GM18519 (cell line): ENCODE data around the gene MOB3A.

Experiments used
- ATAC-seq: cut with Tn5 transposase; IDR thresholded peaks from one replicate; pipeline ENCODE4 v1.9.1; 2021; ENCODE audit warnings: mild to moderate bottlenecking, moderate library complexity; ENCODE audit not compliant: unreplicated experiment, low FRiP score

MOB3A gene

DNA sequence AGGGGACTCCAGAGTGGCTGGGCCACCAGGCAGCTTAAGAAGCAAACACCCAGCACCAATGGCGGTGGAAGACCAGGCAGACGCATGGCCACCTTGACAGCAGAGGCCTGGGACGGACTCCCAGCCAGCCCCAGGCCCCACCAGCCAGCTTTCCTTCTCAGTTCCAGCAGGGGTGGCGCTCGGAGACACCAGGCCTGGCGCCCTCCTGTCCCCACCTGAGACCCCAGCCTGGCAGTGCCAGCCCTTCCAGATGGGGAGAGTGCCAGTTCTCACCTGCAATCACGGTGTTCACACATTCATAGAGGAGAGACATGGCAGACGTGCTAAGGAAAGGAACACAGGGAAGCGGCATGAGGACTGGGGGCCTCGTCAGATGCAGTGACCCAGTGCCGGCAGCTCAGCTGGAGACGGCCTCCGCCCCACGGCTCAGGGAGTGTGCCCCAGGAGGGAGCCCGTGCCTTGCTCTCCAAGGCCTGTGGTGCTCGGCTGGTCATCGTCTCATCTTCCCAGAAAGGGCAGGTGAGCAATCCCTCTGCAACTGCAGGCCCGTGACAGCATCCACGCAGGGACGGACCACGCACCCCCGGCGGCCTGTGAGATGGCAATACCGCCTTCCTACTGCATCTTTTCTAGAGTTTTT is 30.9 kb upstream of the MOB3A start:
- no peak for ATAC-seq

DNA sequence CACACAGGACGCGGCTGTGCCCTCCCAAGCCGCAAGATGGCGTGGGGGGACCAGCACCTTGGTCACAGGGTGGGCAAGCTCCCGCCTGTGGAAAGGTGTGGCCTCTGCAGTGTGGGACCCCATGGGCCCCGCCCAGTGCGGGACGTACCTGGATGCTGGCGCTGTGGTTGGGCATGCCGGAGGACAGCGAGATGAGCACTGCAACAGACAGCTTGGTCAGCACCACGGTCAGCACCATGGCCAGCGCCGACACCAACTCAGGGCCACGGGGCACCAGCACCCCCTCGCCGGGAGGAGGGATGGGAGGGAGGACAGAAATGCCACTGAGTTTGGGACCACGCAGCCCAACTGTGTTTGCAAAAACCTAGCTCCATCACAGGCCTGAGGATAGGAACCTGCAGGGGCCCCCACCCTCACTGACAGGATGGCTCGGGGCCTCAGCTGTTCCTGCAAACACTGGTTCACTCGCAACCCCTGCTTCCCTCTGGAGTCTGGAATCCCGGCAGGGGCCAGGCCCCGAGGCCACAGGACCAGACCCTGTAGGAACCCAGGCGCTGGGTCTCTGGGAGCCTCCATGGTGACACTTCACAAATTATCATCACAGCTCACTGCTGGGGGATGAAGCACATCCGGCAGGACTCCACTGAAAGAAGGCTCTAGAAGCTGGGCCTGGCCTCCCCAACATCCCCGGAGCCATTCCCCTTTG is 27.7 kb upstream of the MOB3A start:
- ATAC-seq, result no peak

DNA sequence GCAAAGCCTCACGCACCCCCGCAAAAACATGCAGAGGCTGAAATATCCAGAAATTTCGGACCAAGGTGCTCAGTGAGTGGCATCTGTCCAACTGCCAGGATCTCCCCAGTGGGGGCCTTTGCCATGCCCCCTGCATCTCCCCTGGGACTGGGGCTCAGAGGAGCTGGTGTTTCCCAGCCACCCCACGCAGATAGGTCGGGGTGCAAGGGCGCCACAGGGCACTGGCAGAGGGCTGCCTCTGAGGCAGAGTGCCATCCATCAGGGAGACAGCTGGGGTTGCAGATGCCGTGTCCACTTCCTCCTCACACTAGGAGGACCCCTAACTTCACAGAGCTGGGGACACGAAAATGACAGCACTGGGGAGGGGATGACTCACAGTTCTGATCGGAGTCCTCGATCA is 26.9 kb upstream of the MOB3A start:
- ATAC-seq, result no peak

DNA sequence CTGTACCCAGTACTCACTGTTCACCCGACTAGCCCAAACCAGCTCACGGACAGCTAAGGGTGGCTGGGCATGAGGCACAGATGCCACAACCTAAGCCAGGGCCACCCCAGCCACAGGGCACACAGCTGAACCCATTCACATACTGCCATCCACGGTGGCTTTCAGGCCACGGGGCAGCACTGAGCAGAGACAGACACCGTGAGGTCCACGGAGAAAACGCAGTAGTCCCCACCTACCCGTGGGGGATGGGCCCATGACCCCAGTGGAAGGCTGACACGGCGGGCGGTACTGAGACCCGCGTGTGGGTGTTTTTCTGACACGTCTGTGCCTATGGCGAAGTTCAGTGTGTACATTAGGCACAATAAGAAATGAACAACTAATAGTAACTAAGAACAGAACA is 26.1 kb upstream of the MOB3A start:
- no peak for ATAC-seq

DNA sequence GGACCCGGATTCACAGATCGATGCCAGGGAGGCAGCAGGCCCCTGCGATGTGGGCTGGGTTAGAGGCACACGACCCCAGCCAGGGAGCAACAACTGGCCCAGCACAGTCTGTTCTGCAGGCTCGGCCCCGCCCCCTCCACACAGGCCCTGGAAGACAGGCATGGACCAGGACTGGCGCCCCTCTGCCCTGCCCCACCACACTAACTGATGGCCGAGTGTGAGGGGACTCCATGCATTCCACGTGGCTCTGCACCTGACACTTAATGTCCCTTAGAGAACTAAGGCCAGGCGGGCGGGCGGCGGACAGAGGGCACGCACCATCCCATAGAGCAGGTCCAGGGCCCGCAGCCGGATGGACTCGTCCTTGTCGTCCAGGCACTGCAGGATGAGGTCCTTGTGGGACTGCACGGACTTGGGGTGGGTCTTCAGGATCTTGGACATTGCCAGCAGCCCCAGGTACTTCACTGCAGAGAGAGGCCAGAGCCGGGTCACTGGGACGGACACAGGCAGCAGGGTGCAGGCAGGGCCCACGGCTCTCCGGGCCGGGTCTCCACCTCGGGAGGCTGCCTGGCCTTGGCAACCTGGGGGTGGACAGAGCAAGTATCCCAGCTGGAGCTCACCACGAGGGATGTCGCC is 25.4 kb upstream of the MOB3A start:
- no peak for ATAC-seq

DNA sequence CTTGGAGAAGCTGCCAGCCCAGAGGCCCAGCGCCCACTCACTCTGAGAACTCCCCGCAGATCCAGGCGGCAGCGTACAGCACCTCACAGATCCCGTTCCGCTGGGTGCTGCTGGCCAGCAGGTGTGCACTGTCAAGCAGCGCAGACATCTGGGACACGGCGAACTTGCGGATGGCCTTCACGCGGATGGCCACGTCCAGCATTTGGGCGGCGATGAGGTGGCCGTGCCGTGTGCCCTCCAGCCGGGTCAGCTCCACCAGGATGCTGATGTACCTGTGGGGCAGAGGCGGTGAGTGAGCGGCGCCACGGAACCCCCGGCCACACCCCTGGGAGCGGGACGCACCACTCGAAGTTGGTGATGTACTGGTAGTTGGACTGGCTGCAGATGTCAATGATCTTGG is 24.7 kb upstream of the MOB3A start:
- no peak for ATAC-seq

DNA sequence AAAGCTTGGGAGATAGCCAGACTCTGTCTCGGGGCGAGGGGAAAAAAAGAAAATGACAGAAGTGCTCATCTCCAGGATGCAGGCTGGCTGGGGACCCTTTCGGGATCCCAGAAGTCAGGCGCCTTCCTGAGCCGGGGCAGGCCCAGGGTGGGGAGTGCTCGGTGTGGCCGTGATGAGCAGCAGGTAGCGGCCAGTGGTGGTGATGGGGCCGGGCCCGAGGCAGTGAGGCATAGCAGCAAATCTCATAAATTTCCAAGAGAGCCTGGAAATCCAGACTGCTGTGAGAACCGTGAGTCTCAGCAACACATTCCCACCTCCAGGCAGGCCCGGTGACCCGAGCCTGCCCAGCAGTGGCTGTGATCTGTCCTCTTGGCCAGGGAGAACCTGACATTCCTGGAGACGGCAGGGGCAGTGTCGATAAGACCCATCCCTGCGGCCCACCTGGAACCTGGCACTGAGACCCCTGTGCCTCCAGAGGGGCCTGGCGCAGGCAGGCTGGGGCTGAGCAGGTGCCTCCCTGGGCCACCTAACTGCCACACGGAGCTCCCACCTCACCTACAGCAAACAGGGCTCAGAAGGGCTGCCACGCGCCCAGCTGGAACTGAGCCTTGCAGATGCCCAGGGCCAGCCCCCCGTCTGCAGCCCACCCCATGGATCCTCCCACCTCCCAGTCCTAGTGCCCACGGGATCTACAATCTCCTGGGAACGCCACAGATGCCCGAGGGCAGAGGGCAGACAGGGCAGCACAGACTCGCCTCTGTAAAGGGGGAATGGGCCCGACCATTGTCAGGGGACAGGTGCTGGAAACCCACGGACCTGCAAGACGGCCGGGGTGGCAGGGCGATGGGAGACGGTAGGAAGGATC is 24.0 kb upstream of the MOB3A start:
- ATAC-seq, result no peak

DNA sequence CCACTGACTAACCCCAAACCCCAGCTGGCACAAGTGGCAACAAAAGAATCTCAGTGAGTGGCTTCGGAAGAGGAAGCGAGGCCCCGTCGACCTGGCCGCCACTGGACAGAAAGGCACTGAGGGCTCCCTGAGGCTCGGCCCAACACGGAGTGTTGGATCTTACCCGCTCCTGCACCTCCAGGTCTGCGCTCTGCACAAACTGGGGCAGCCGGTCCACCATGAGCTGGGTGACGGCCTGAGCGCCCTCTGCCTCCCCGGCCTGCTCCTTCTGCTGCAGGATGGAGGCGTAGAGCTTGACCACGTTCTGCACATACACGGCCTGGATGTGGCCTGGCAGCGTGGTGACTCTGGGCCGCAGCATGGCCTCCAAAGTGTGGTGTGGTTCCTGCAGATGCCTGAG is 22.3 kb upstream of the MOB3A start:
- ATAC-seq, result no peak

DNA sequence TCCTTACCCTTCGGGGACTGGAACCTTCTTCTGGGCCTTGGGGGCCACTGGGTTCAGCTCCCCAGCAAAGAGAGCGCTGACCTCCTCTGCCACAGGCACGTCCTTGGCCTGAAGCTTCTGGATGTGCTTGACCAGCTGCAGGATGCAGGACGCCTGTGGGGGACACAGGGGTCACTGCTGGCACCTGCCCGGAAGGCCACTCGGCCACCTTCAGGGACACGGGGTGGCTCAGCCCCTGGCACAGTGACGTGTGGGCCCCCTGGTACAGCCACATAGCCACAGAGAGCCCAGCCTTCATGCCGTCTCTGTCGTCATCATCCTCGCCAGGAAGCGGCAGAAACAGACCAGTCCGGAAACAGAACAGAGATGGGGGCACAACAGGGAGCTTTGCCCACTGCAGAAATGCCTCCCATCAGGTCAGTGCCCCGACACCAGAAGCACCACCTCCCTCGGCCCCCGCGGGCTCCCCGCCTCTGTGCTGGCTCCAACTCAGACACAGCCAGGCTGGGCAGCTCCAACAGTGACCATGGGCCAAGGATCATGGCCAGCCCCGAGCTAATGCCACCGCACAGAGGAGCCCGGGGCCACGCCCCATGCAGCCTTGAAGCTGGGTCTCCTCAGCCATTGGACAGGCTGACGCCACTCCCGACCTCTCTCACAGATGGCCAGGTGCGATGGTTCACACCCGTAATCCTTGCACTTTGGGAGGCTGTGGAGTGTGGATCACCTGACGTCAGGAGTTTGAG is 21.3 kb upstream of the MOB3A start:
- ATAC-seq, result no peak

DNA sequence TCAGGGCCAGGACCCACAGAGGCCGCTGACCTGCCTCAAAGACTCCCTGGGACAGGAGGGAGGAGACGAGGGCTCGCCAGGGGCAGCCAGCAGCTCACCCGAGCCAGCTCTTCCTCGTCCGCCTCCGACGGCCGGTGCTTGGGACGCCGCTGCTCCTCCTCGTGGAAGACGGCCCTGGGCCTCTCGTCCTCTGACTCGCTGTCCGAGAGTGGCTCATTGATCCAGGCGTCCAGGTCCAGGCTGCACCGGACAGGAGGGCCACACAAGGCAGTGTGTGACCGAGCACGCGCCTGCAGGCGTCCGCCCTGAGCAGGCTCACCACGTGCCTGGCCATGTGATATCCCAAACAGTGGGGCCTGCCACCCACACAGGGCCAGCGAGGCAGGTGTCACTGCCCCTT is 20.4 kb upstream of the MOB3A start:
- no peak for ATAC-seq

DNA sequence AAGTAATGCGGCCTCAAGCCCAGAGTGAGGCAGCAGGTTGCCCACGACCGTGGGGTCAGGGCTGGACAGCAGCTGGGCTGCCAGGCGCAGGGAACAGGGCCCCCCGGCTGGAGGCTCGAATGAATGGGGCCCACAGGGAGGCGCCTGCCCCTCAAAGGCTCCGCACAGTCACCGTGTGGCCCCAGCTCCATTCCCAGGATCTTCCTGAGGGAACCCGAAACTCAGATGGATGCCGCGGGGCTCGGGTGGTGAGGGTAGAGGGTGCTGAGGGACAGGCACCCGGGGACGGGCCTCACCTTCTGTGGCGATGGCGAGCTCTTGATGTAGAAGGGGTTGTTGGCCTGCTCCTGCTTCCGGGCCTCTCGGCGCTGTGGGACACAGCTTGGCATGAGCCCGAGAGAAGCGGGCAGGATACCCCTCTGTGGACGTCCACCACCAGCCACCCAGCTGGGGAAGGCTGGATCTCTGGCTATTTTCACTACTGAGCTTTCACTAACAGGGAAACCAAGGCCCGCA is 19.8 kb upstream of the MOB3A start:
- ATAC-seq, result no peak

DNA sequence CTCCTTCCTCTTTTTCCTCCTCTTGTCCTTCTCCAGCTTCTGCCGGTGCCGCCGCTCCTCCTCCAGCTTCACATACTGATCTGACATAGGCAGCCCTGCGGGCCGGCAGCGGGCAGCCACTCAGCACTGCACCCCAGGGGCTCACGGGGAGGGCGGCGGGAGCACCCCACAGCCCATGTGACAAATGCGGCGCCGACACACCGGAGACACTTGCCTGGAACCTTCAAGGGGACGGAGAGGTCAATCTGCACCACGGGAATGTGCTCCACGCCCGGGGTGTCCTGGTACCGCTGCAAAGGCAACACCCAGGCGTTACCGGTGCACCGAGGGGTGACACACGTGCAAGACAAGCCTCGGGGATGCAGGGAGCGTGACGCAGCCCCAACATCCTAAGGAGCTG is 19.2 kb upstream of the MOB3A start:
- no peak for ATAC-seq

DNA sequence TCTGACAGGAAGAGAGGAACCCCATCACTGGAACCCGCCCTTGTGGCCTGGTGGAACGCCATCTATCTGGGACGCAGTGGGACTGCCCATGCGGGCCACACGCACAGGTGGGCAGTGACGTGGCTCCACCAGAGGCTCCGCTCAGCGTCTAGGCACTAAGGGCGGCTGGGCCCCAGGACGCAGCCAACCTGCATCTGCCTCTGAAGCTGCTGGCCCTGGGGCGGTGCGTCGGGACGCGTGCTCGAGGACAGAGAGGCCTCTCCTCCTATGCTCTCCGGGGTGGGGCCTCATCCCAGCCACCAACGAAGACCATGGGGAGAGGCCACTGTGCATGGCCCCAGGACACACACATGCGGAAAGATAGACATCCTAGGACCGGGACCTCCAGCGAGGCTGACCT is 18.7 kb upstream of the MOB3A start:
- ATAC-seq, result no peak

DNA sequence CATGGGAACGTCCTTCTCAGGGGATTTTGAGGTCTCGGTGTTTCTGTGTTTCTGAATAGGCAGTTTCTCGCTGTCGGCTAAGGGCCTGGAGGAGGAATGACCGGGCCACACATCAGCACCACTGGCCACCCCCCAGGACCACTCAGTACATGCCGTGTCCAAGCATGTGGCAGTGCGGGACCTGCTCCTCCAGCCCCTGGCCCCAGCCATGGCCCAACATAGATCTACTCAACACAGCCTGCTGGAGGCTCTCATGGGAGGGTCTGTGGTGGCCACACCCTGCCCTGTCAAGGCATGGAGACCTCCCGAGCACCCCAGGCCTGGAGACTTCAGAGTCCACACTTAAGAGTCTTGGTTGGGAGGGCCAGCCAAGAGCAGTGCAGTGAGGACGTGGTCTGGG is 18.1 kb upstream of the MOB3A start:
- ATAC-seq, result no peak

DNA sequence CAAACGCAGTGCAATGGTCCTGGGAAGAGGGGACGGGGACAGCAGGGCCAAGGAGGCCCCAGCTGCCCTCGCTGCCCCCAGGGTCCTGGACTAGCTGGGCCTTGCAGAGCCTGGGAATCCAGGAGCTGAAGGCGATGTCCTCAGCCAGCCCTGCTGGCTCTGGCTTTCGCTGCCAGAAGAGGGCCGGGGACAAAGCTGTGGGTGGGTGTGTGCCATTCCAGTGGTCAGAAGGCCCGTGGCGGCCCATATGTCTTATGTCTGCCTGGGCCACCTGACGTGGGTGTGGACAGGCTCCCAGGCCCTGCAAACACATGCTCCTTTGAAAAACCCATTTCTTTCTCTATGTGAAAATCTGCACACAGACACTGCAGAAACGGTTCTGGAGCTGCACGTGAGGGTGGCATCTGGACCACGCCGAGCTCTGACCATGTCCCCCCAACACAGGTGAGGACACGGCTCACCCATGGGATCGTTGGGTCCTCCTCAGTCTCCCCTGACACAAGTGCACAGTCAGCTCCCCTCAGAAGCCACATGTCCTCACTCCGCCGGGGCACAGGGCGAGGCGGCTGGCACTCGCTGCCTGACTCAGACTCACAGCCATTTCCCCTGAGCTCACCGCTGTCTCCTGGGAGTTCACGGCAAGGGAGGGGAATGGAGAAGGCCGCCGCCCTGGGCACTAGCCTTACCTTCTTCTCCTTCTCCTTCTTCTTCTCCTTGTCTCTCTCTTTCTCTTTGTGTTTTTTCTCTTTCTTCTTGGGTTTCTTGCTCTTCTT is 17.5 kb upstream of the MOB3A start:
- ATAC-seq, result no peak

DNA sequence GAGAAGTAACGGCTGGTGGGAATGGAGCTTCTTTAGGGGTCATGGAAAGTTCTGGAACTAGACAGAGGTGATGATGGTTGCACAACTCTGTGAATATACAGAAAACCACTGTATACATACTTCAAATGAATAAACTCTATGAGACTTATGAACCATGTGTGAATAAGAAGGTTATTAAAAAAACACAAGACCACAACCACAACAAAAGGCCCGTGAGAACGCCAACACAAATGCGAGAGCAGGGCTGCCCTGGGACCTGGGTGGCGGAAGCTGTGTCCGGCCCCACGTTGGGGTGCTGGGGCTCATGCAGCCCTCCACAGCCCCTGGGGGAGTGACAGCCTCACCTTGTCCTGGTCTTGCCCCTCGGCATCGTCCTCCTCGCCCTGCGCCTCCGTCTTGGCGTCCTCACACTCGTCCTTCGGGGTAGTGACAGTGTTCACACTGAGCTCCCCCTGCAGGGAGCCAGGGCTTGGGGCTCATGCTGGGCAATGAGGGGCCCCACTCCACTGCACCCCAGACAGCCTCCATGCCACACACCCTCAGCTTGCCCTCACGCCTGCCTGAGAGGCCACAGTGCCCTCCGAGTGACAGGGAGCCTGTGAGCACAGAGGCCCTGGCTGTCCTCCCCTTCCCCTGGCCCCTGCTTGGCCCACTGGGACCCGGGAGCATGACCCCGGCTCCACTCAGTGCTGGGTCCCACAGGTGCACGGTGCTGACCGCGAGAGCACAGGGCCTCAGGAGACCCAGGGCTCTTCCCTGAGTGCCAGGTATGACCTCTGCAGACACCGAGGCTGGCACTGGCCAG is 16.6 kb upstream of the MOB3A start:
- no peak for ATAC-seq

DNA sequence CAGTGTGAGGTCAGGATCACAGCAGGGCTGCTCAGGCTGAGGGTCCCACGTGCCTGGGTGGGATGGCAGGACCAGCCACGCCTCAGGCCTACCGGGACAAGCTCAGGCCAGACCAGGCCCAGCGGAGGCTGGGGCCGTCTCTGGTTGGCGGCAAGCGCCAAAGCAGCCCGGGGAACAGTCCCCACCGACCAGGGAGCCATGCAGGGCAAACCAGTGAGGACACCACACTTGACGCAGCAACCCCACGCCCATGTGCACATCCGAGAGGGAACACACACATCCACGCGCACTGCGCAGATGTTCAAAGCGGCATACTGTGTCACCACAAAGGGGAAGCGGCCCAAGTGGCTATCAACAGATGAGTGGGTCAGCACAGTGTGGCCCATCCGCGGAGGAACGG is 15.8 kb upstream of the MOB3A start:
- no peak for ATAC-seq

DNA sequence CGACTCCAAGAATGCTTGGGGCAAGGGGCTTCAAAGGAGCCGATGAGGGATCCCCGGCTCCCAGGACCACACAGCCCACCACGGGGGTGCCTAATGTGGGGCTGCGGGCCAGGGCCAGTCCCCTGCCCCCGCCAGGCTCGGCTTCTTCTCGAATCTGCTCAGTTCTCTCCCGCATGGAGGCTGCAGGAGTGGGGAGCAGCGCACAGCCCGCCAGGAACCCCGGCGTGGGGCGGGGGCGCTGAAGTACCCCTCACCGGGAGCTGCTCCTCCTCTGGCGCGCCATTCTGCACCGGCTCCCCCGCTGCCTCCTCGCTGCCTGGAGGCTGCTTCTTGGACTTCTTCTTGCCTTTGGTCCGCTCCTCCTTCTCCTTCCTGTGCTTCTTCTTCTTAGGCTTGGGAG is 15.3 kb upstream of the MOB3A start:
- no peak for ATAC-seq

DNA sequence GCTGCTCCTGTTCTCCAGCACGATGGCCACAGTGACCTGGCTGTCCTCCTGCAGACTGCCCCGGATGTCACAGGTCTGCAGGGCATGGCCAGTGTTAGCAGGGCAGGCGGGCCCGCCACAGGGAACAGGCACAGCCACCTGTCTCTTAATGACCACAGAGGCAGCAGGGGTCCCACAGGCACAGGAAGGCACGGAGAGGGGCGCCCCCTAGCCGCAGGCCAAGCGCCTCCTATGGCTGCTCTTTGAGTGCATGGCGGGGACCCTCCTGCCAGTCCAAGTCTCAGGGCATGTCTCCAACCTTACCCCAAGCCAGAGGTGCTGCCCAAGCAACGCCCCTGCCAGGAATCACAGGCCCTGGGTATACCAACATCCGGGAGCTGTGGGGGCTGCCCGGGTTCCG is 14.7 kb upstream of the MOB3A start:
- ATAC-seq, result no peak
